Adipocyte (in vitro differentiated cells): ENCODE measurements around the gene KCNMB2.

Source experiments
- DNase-seq: peaks from one replicate; pipeline ENCODE4 v3.0.0-alpha.2; 2015; ENCODE audit warnings: low read depth
- H3K27me3 ChIP-seq: replicated peaks from 2 replicates; pipeline ENCODE4 v1.7.0; 2013; ENCODE audit warnings: mild to moderate bottlenecking, low read length, moderate library complexity; ENCODE audit not compliant: control insufficient read depth, insufficient read depth
- H3K36me3 ChIP-seq: 2 replicates; pipeline ENCODE4 v1.7.0; 2013; ENCODE audit warnings: low read length, mild to moderate bottlenecking, moderate library complexity; ENCODE audit not compliant: control insufficient read depth, insufficient read depth, severe bottlenecking
- H3K4me1 ChIP-seq: 2 replicates; pipeline ENCODE4 v1.7.0; 2013; ENCODE audit warnings: mild to moderate bottlenecking, low read length, moderate library complexity; ENCODE audit not compliant: control insufficient read depth, insufficient read depth
- H3K4me3 ChIP-seq: 2 replicates; pipeline ENCODE4 v1.7.0; 2013; ENCODE audit warnings: mild to moderate bottlenecking, low read length, moderate library complexity
- H3K9ac ChIP-seq: 2 replicates; pipeline ENCODE4 v1.7.0; 2013; ENCODE audit warnings: mild to moderate bottlenecking, low read length, moderate library complexity
- H3K9me3 ChIP-seq: 2 replicates; pipeline ENCODE4 v1.7.0; 2013; ENCODE audit warnings: mild to moderate bottlenecking, low read length, moderate library complexity; ENCODE audit not compliant: control insufficient read depth

Gene KCNMB2

DNA sequence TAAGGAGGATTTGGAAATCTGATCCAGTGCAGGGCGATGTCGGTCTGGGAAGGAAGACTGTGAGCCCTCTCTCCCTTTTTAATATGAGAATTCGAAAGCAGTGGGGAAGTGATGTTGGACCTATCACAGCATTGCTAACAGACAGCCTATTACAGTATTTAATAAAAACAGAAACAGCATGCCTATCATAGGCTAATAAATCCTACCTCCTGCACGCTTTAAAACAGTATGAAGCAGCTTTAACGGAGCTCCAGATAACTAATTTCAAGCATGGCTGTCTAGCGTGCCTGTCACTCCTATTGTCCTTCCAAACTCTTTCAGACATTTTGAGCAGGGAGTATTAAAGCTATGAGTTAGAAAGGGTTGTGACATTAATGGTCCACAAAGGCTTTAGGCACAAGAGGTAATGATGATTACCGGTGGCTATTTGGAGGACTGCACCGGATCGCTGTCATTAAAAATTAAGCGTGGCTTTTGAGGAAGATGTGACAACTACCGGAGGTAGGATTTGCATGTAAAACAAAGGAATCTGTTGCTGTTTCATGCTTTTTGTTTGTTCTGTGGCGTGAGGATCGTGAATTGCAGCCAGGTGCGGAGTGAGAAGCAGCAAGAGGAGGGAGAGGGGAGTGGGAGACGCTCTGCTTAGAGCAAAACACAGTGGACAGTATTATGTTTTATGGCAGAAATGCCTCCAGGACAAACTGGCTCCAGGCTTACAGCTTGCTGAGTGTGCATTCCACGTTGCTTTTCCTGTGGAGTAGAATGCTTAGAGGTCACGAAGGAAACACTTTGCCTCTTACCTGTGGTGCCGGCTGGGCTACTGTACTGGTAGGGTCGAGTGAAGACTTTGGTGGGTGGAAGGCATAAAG is at the start of gene KCNMB2:
Gene KCNMB2 (plus strand): TSS at position 226 of the 869 bp plus-strand sequence.
- DNase-seq, result peak; percentile 33
- peaks cover 11% of the 10 kb centered on the region for H3K4me1 ChIP-seq
- H3K36me3 ChIP-seq, result no peaks in the 10 kb centered on the region
- H3K9me3 ChIP-seq, result no peaks in the 10 kb centered on the region
- peak within 1 kb of the TSS; percentile 79 for H3K4me3 ChIP-seq
- peak within 1 kb of the TSS; percentile 19 for H3K9ac ChIP-seq
- peaks cover 14% of the 10 kb centered on the region for H3K27me3 ChIP-seq

DNA sequence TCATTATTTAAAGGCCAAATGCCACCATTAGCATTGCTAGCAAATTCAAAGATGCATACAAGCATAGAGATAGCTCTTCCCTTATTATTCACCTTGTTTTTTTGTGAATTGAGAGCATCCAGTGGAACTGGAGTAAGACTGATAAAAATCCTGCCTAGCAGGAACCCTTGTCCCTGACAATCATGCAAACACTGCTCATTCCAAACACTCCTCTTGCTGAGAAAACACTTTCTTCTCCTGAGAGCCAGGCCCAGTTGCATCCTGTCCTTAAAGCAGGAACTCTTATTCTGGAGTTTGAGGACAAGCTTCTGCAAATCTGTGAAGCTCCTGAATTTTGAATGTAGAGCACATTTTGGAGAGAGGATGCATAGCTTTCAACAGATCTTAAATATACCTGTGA is 49.3 kb upstream of the KCNMB2 start:
- Histone ChIP-seq H3K27me3 (no peaks in the 10 kb centered on the region), H3K4me1 (peaks cover 7% of the 10 kb centered on the region), H3K9ac (no peak overlapping the region), H3K36me3 (no peaks in the 10 kb centered on the region), H3K4me3 (no peak overlapping the region), H3K9me3 (no peaks in the 10 kb centered on the region)
- DNase-seq, result no peak

DNA sequence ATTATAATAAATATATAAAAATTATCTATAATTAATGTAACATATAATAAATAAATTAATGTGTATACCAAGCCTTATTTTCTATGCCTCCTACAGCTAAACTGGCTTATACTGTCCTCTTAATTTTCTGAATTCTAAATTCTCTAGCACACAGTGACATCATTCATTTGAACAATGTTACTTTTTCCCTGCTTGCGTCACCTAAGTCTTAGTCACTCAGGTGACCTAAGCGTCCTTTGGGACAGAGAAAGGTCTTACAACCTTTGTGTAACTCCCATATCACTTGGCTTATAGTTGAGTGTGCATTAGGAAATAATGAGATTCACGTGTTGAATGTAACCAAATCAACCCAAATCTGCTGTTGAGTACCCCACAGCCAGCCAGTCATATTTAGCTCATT is 48.5 kb upstream of the KCNMB2 start:
- H3K36me3 ChIP-seq, result no peaks in the 10 kb centered on the region
- peaks cover 7% of the 10 kb centered on the region for H3K4me1 ChIP-seq
- H3K4me3 ChIP-seq, result no peak overlapping the region
- no peak overlapping the region for H3K9ac ChIP-seq
- H3K27me3 ChIP-seq, result no peaks in the 10 kb centered on the region
- no peak for DNase-seq
- H3K9me3 ChIP-seq, result no peaks in the 10 kb centered on the region

- H3K4me1 ChIP-seq, result no peaks in the 10 kb centered on the region
- H3K9me3 ChIP-seq, result peaks cover 3% of the 10 kb centered on the region
- H3K27me3 ChIP-seq, result no peaks in the 10 kb centered on the region
- no peaks in the 10 kb centered on the region for H3K36me3 ChIP-seq
- DNase-seq, result no peak
- H3K9ac ChIP-seq, result no peak overlapping the region
- H3K4me3 ChIP-seq, result no peak overlapping the region
Measured at GRCh38 chr3:178491751-178492150, 44.5 kb upstream of the KCNMB2 start.

GRCh38 chr3:178492491-178492890 is 43.7 kb upstream of the KCNMB2 start:
- Histone ChIP-seq H3K4me3 (no peak overlapping the region), H3K36me3 (no peaks in the 10 kb centered on the region), H3K9ac (no peak overlapping the region), H3K4me1 (no peaks in the 10 kb centered on the region), H3K27me3 (no peaks in the 10 kb centered on the region), H3K9me3 (peaks cover 3% of the 10 kb centered on the region)
- DNase-seq, result no peak

GRCh38 chr3:178494386-178494785 is 41.9 kb upstream of the KCNMB2 start:
- no peak overlapping the region for H3K4me3 ChIP-seq
- no peaks in the 10 kb centered on the region for H3K36me3 ChIP-seq
- DNase-seq, result no peak
- no peaks in the 10 kb centered on the region for H3K27me3 ChIP-seq
- H3K4me1 ChIP-seq, result no peaks in the 10 kb centered on the region
- H3K9me3 ChIP-seq, result peaks cover 3% of the 10 kb centered on the region
- H3K9ac ChIP-seq, result no peak overlapping the region

DNA sequence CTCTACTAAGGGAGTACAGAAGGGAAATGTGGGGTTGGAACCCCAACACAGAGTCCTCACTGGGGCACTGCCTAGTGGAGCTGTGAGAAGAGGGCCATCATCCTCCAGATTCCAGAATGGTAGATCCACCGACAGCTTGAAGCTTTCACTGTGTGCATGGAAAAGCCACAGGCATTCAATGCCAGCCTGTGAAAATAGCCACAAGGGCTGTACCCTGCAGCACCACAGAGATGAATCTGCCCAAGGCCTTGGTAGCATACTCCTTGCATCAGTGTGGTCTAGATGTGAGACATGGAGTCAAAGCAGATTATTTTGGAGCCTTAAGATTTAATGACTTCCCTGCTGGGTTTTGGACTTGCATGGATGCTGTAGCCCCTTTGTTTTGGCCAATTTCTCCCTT is 39.3 kb upstream of the KCNMB2 start:
- H3K36me3 ChIP-seq, result no peaks in the 10 kb centered on the region
- no peaks in the 10 kb centered on the region for H3K4me1 ChIP-seq
- no peak overlapping the region for H3K4me3 ChIP-seq
- no peak overlapping the region for H3K9ac ChIP-seq
- no peak for DNase-seq
- H3K27me3 ChIP-seq, result no peaks in the 10 kb centered on the region
- peaks cover 3% of the 10 kb centered on the region for H3K9me3 ChIP-seq

DNA sequence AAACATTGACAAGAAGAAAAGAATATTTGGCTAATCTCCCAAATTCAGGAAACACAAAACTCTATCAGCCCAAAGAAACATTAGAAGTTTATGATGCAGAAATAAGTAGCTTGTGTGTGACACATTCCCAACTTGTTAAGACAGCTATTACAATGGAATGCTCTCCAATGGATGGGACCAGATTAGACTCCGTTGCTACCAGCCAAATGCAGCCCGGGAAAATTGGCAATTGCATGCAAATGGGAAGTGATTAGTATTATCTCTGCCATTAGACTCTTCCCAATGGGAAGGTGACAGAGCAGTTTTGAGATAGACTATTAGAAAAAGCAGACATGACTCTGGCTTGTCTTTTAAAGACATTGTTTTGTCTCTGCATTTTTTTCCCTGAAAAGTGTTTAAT is 37.4 kb upstream of the KCNMB2 start:
- H3K36me3 ChIP-seq, result no peaks in the 10 kb centered on the region
- no peaks in the 10 kb centered on the region for H3K4me1 ChIP-seq
- H3K4me3 ChIP-seq, result no peak overlapping the region
- no peaks in the 10 kb centered on the region for H3K27me3 ChIP-seq
- no peak overlapping the region for H3K9ac ChIP-seq
- H3K9me3 ChIP-seq, result peaks cover 3% of the 10 kb centered on the region
- no peak for DNase-seq

- Histone ChIP-seq H3K27me3 (no peaks in the 10 kb centered on the region), H3K36me3 (no peaks in the 10 kb centered on the region), H3K9me3 (no peaks in the 10 kb centered on the region), H3K9ac (no peak overlapping the region), H3K4me1 (no peaks in the 10 kb centered on the region), H3K4me3 (no peak overlapping the region)
- DNase-seq, result no peak
Measured at GRCh38 chr3:178500631-178501030, 35.6 kb upstream of the KCNMB2 start.

DNA sequence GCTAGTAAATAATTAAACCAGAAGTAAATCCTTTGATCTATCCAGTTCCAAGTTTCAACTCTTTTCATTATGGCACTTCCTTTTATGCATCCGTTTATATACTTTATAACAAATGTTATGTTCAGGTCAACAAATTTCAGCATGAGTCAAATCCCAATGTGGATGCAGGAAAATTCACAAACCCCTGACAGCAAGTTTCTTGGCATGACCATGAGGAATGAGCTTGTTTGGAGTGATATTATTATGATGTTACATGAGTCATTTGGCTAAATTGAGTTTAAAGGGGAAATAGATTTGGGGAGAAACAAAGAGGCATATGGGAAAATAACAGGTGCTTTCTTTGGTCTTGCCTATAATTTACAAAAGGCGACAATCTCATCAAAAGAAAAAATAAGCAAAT is 32.1 kb upstream of the KCNMB2 start:
- no peaks in the 10 kb centered on the region for H3K9me3 ChIP-seq
- no peaks in the 10 kb centered on the region for H3K27me3 ChIP-seq
- no peaks in the 10 kb centered on the region for H3K36me3 ChIP-seq
- no peak for DNase-seq
- no peak overlapping the region for H3K4me3 ChIP-seq
- H3K9ac ChIP-seq, result no peak overlapping the region
- H3K4me1 ChIP-seq, result no peaks in the 10 kb centered on the region

DNA sequence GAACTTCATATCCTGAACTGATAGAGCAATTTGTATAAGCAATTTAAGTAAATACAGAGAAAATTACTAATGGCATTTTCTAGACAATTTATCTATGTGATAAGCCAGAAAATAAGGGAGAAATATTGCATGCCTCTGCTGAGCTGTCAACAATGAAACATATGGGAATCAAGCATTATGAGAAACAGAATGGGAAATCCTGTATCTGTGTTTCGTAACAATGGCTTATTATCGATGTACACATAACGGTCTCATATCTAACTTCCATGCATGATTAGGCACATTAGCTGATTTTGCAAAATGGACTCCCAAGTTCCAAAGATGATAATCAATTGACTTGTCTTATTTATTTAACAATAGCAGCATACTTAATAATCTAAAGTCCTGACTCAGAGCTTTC is 30.4 kb upstream of the KCNMB2 start:
- Histone ChIP-seq H3K4me1 (no peaks in the 10 kb centered on the region), H3K9ac (no peak overlapping the region), H3K27me3 (no peaks in the 10 kb centered on the region), H3K9me3 (no peaks in the 10 kb centered on the region), H3K36me3 (no peaks in the 10 kb centered on the region), H3K4me3 (no peak overlapping the region)
- no peak for DNase-seq
